OCI-LY3 (cell line): ENCODE results near the gene TTL.
"Not testable (repeated sequence)": the region's sequence is repeated elsewhere in the genome, so short reads cannot be mapped to it uniquely, and the experiment has no call there.

Experiments
- H2AFZ ChIP-seq: fragments of 200-600, 300-600 bp; shearing (Covaris generic); 2 replicates; pipeline ENCODE4 v1.6.0; 2014; ENCODE audit warnings: antibody characterized with exemption, low read depth, low read length
- H3K27ac ChIP-seq: fragments of 200-600, 300-600 bp; sonication (generic); 2 replicates; pipeline ENCODE4 v1.5.1; 2014; ENCODE audit warnings: mild to moderate bottlenecking, low read length, moderate library complexity, mixed read lengths
- H3K27me3 ChIP-seq: fragments of 200-600, 300-600 bp; sonication (generic); 2 replicates; pipeline ENCODE4 v1.6.1; 2014; ENCODE audit warnings: low read depth, low read length, mixed read lengths
- H3K36me3 ChIP-seq: fragments of 200-600, 300-600 bp; sonication (generic); replicated peaks from 2 replicates; pipeline ENCODE3; 2014; ENCODE audit warnings: low read depth, low read length, mixed read lengths
- H3K4me1 ChIP-seq: fragments of 300-600, 200-600 bp; sonication (generic); 2 replicates; pipeline ENCODE4 v1.6.1; 2014; ENCODE audit warnings: low read length, mixed read lengths
- H3K4me2 ChIP-seq: fragments of 200-600, 300-600 bp; sonication (generic); 2 replicates; pipeline ENCODE4 v1.6.1; 2014; ENCODE audit warnings: low read length, mixed read lengths
- H3K4me3 ChIP-seq: fragments of 300-600, 200-600 bp; sonication (generic); 2 replicates; pipeline ENCODE4 v1.5.1; 2014; ENCODE audit warnings: antibody characterized with exemption, mild to moderate bottlenecking, low read length, moderate library complexity
- H3K79me2 ChIP-seq: fragments of 300-600, 200-600 bp; shearing (Covaris generic); 2 replicates; pipeline ENCODE4 v1.6.1; 2014; ENCODE audit warnings: mild to moderate bottlenecking, low read length, mixed read lengths
- H3K9ac ChIP-seq: fragments of 300-600, 200-600 bp; shearing (Covaris generic); 2 replicates; pipeline ENCODE4 v1.6.0; 2014; ENCODE audit warnings: mild to moderate bottlenecking, low read length, moderate library complexity
- H3K9me3 ChIP-seq: fragments of 200-600, 300-600 bp; shearing (Covaris generic); 2 replicates; pipeline ENCODE4 v1.6.1; 2014; ENCODE audit warnings: low read length, mixed read lengths; ENCODE audit not compliant: insufficient read depth
- H4K20me1 ChIP-seq: fragments of 200-600, 300-600 bp; sonication (generic); 2 replicates; pipeline ENCODE4 v1.6.1; 2016; ENCODE audit warnings: low read length, mixed read lengths; ENCODE audit not compliant: insufficient read depth
- CTCF ChIP-seq: fragments of 200-600, 300-600 bp; sonication (generic); IDR thresholded peaks from 2 replicates; pipeline ENCODE4 v1.5.1; 2014; ENCODE audit warnings: antibody characterized with exemption, low read length, low read depth
- EZH2phosphoT487 ChIP-seq: fragments of 200-600 bp; shearing (Covaris generic); IDR thresholded peaks from 2 replicates; pipeline ENCODE4 v1.6.1; 2018; ENCODE audit warnings: antibody characterized with exemption, mixed run types, low read depth

The TTL gene

GRCh38 chr2:112547333-112547732 lies 65.4 kb downstream of the TTL start:
- Histone ChIP-seq H4K20me1 (peaks cover 10% of the 10 kb centered on the region), H3K27me3 (no peaks in the 10 kb centered on the region), H3K9ac (no peak overlapping the region), H2AFZ (no peak overlapping the region), H3K4me2 (no peak overlapping the region), H3K4me1 (peaks cover 16% of the 10 kb centered on the region), H3K4me3 (no peak overlapping the region), H3K9me3 (no peaks in the 10 kb centered on the region), H3K27ac (no peak overlapping the region), H3K36me3 (peaks cover 52% of the 10 kb centered on the region), H3K79me2 (peaks cover 88% of the 10 kb centered on the region)
- TF ChIP-seq CTCF: no peak

GRCh38 chr2:112548980-112549379 lies 67.0 kb downstream of the TTL start:
- H3K4me2 ChIP-seq: no peak overlapping the region
- no peaks in the 10 kb centered on the region for H3K9me3 ChIP-seq
- H3K27me3 ChIP-seq: no peaks in the 10 kb centered on the region
- peaks cover 77% of the 10 kb centered on the region for H3K79me2 ChIP-seq
- no peak overlapping the region for H3K27ac ChIP-seq
- peaks cover 67% of the 10 kb centered on the region for H3K36me3 ChIP-seq
- peaks cover 12% of the 10 kb centered on the region for H3K4me1 ChIP-seq
- H3K9ac ChIP-seq: no peak overlapping the region
- H2AFZ ChIP-seq: no peak overlapping the region
- no peak overlapping the region for H3K4me3 ChIP-seq
- TF ChIP-seq CTCF (no peak), EZH2phosphoT487 (no peak)
- peaks cover 6% of the 10 kb centered on the region; the same call in 1 of the 2 replicates for H4K20me1 ChIP-seq

- Histone ChIP-seq H2AFZ (no peak overlapping the region), H3K79me2 (peaks cover 13% of the 10 kb centered on the region), H4K20me1 (no peaks in the 10 kb centered on the region), H3K4me2 (no peak overlapping the region), H3K27ac (peak overlapping the region; percentile 20), H3K4me3 (no peak overlapping the region), H3K4me1 (peaks cover 10% of the 10 kb centered on the region), H3K9me3 (no peaks in the 10 kb centered on the region), H3K9ac (no peak overlapping the region), H3K36me3 (peaks cover 61% of the 10 kb centered on the region), H3K27me3 (no peaks in the 10 kb centered on the region)
- TF ChIP-seq CTCF (no peak), EZH2phosphoT487 (no peak)
These were observed 84.1 kb downstream of the TTL start for GRCh38 chr2:112566104-112566503.

GRCh38 chr2:112566508-112566907 lies 84.6 kb downstream of the TTL start:
- not testable (repeated sequence) for H3K27me3 ChIP-seq, H3K4me2 ChIP-seq, H3K9me3 ChIP-seq, H2AFZ ChIP-seq, H3K9ac ChIP-seq, H4K20me1 ChIP-seq, H3K4me3 ChIP-seq
- peaks cover 61% of the 10 kb centered on the region for H3K36me3 ChIP-seq
- H3K4me1 ChIP-seq: peaks cover 10% of the 10 kb centered on the region
- peaks cover 13% of the 10 kb centered on the region for H3K79me2 ChIP-seq
- peak overlapping the region; percentile 20 for H3K27ac ChIP-seq

GRCh38 chr2:112572005-112572404 lies 90.0 kb downstream of the TTL start:
- H3K27me3 ChIP-seq: no peaks in the 10 kb centered on the region
- no peaks in the 10 kb centered on the region for H3K4me1 ChIP-seq
- H3K9me3 ChIP-seq: no peaks in the 10 kb centered on the region
- TF ChIP-seq CTCF: no peak
- no peak for TF ChIP-seq EZH2phosphoT487
- peaks cover 71% of the 10 kb centered on the region for H3K36me3 ChIP-seq
- H3K27ac ChIP-seq: no peak overlapping the region
- H3K4me2 ChIP-seq: no peak overlapping the region
- peaks cover 21% of the 10 kb centered on the region for H3K79me2 ChIP-seq
- no peak overlapping the region for H2AFZ ChIP-seq
- H3K9ac ChIP-seq: no peak overlapping the region
- H3K4me3 ChIP-seq: no peak overlapping the region
- H4K20me1 ChIP-seq: no peaks in the 10 kb centered on the region
